ENCODE measurements around the gene ZNF497.
"Not testable (repeated sequence)": the region's sequence is repeated elsewhere in the genome, so short reads cannot be mapped to it uniquely, and the experiment has no call there.

Gene ZNF497

GRCh38 chr19:58348080-58348479 lies 14.5 kb downstream of the ZNF497 start:
- DNase-seq (ENCODE audit: low read depth in 2 of 2), result not testable (repeated sequence)

DNA sequence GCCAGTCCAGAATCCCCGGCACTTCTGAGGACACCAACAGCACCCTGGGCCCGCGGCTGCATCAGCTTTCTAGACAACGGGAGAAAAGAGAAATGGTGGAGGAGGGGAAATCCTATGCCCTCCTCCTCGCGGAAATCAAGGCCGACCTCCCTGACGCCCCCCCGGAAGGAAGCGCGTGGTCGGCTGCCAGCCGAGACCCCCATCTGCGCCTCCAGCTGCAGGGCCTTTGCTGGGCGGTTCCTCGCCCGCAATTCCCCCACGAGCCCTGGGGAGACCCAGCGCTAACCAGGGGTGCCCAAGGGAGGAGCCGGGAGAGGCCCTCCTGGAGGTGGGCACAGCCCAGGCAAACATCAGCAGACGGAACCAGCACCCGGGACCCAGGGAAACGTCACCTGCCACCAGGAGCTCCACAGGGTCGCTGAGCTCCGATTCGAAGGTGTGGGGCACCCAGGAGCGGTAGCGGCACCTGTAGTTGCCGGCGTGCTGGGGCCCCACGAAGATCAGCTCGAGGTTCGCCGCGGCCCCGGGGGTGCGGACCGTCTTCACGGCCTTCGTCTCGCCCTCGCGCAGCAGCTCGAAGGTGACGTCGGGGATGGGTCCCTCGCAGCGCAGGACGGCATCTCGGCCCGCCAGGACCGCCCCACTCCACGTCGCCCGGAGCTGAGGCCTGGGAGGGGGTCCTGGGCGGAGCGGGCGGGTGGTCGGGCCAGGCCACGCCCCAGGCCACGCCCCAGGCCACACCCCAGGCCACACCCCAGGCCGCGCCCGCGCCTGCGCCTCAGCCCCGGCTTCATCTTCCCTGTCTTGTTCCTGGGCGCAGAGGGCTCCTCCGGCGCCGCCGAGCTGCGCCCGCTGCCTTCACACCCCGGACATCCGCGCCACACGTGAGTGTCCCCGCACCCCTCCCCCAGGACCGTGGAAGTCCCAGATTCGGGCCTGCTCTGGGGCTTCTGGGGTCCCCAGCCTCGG lies 15.3 kb downstream of the ZNF497 start:
- peak; percentile 31 to 61 for DNase-seq (ENCODE audit: low read depth in 2 of 2)

DNA sequence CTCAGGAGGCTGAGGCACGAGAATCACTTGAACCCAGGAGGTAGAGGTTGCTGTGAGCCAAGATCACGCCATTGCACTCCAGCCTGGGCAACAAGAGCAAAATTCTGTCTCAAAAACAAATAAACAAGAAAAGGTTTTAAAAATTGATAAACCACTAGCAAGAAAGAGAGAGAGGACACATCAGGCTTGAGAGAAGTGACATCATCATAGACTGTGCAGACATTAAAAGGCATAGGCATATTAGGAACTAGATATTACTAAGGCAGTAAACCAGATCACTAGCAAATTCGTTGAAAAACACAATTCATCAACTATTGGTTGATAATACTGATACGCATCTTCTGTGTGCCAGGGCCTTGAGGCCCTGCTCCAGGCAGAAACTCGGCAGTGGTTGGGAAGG lies 17.0 kb downstream of the ZNF497 start:
- no peak for DNase-seq (ENCODE audit: low read depth in 2 of 2)

- no peak for DNase-seq (ENCODE audit: low read depth in 2 of 2)
Measured at GRCh38 chr19:58338825-58339558, 23.6 kb downstream of the ZNF497 start.

- no peak for DNase-seq (ENCODE audit: low read depth in 2 of 2)
Measured at GRCh38 chr19:58338336-58338735, 24.2 kb downstream of the ZNF497 start.

DNA sequence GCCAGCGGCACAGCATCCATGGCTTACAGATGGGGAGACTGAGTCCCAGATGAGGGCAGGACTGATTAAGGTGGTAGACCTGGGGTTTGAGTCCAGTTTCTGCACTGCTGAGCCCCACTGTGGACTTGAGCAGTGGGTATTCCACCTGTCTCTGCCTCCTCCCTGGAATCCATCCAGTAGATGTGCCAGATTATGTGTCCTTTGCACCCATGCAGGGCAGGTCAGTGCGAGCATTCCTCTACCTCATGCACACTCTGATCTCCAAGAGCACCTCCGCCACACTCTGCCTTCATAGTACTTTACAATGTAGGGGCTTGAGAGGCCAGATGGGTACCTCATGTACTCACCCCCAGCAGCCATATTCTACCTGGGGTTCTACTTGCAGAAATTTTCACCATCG lies 25.7 kb downstream of the ZNF497 start:
- no peak for DNase-seq (ENCODE audit: low read depth in 2 of 2)

- DNase-seq (ENCODE audit: low read depth in 2 of 2), result no peak
Measured at GRCh38 chr19:58336216-58336615, 26.3 kb downstream of the ZNF497 start.

GRCh38 chr19:58335630-58336029 lies 26.9 kb downstream of the ZNF497 start:
- no peak for DNase-seq (ENCODE audit: low read depth in 2 of 2)

DNA sequence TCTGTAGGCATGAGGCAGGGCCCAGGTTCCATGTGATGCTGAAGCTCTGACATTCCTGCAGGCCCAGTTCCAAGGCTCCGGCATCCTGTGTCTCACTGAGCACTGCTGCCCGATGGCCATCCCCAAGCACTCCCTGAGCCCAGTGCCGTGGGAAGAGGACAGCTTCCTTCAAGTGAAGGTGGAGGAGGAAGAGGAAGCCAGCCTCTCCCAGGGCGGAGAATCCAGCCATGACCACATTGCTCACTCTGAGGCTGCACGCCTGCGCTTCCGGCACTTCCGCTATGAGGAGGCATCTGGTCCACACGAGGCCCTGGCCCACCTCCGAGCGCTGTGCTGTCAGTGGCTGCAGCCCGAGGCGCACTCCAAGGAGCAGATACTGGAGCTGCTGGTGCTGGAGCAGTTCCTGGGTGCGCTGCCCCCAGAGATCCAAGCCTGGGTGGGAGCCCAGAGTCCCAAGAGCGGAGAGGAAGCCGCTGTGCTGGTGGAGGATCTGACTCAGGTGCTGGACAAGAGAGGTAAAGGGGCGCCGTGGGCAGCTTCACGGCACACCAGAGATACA lies 27.8 kb downstream of the ZNF497 start:
- no peak for DNase-seq (ENCODE audit: low read depth in 2 of 2)

- DNase-seq (ENCODE audit: low read depth in 2 of 2), result no peak
Measured at GRCh38 chr19:58332697-58333096, 29.9 kb downstream of the ZNF497 start.

DNA sequence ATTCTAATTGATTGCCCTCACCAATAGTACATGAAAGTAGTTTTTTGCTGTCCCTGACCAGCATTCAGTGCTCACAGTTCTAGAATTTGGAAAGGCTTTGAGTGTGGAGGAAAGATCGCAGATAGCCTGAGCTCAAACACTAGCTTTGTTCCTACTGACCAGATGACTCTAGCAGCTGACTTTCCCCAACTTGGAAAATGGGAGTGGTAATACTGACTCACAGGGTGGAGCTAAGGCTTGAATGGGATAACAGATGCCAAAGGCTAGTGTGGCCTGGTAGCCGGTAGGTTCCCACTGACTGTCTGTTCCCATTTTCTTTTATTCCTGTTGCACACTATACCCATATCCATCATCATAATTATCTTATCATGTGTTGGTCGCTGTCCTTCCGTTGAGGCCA lies 32.1 kb downstream of the ZNF497 start:
- no peak for DNase-seq (ENCODE audit: low read depth in 2 of 2)

GRCh38 chr19:58328999-58329398 lies 33.6 kb downstream of the ZNF497 start:
- DNase-seq (ENCODE audit: low read depth in 2 of 2), result no peak

DNA sequence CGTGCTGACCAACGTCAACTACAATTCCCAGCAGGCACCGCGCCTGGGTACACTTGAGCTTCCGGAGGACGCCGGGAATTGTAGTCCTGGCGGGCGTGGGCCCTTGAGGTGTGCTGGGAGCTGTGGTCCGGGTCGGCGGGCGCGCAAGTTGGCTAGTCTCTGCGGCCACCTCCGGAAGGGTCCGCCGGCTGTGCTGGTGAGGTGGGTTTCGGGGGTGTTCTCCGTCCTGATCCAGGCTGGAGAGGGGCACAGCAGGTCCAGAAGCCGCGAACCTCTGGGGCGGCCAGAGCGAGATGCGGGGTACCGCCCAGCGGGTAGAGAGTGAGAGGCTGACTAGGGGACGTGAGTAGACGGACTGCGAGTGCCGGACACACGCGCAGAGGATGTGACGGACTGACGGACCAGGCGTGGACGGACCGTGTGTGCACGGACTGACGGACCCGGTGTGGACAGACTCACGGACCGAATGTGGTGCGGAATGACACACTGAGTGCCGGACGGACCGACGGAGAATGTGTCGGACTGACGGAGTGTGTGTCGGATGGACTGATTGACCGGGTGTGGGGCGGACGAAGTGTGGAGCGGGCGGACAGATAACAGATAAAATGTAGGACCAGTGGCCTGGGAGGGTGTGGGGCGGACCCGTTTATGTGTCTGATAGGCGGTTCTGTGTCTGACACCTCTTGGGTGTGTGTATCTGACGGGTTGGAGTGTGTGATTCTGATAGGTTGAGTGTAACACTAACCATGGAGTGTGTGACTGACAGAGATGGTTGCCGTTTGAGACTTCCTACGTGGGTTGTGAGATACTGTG lies 35.4 kb downstream of the ZNF497 start, which contains the start of gene ZSCAN22:
ZSCAN22 (plus strand) TSS at position 81 of the 813 bp plus-strand sequence. CDS start 7,809 bp downstream, outside the sequence.
- DNase-seq (ENCODE audit: low read depth in 2 of 2), result peak; percentile 81 to 83

DNA sequence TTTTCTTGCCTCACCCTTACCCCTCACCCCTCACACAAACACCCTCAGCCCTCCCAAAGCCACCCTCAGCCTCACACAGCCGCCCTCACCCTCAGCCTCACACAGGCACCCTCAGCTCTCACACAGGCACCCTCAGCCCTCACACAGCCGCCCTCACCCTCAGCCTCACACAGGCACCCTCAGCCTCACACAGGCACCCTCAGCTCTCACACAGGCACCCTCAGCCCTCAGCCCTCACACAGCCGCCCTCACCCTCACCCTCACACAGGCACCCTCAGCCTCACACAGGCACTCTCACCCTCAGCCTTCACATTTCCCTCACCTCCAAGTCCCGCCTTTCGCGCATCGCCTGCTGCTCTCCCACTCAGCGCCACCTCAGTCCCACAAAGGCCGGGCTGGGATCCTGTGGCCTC lies 36.0 kb downstream of the ZNF497 start:
- no peak for DNase-seq (ENCODE audit: low read depth in 2 of 2)

GRCh38 chr19:58325311-58326022 lies 37.1 kb downstream of the ZNF497 start:
- DNase-seq (ENCODE audit: low read depth in 2 of 2), result no peak

- no peak for DNase-seq (ENCODE audit: low read depth in 2 of 2)
Measured at GRCh38 chr19:58319241-58319640, 43.3 kb downstream of the ZNF497 start.

DNA sequence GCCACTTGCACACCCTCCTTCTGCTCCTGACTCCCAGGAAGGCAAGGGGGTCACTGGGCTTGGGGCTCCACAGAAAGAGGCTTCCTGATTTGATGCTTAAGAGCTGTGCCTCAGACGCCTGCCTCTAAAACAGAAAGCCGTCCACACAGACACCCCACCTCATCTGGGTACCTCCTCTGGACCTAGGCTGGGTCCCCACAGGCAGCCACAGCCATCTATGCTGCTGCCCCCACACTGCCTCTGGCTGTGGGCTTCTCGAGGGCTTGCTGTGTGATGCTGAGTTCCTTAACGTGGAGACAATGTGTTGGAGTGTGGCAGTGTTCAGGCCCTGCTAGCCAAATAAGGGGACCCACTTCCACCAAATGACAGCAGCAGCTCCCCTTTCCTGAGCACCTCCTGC lies 44.3 kb downstream of the ZNF497 start:
- no peak for DNase-seq (ENCODE audit: low read depth in 2 of 2)

- no peak for DNase-seq (ENCODE audit: low read depth in 2 of 2)
Measured at GRCh38 chr19:58317476-58318072, 45.0 kb downstream of the ZNF497 start.

- no peak for DNase-seq (ENCODE audit: low read depth in 2 of 2)
Measured at GRCh38 chr19:58315580-58315979, 47.0 kb downstream of the ZNF497 start.

DNA sequence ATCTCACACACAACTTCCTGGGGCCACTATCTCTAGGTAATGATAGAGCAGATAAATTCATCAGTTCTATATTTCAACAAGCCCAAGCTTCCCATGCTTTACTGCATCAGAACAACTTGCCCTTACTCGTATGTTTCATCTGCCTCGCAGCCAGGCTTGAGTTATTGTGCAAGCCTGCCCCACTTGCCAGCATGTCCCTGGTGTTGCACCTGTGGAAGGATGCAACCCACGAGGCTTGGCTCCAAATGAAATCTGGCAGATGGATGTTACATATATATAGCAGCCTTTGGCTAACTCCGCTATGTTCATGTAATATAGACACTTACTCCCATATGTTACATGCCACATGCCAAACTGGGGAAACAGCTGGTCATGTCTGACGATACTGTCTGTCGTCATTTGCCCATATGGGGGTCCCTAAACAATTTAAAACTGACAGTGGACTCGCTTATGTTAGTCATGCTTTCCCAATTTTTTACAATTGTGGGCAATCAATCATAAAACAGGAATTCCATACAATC lies 51.1 kb downstream of the ZNF497 start:
- no peak for DNase-seq (ENCODE audit: low read depth in 2 of 2)
